NCI-H345 (cell line): ENCODE data around the gene LRP6.
"Not testable (repeated sequence)": the region's sequence is repeated elsewhere in the genome, so short reads cannot be mapped to it uniquely, and the experiment has no call there.

Source experiments
- DNase-seq: peaks from one replicate; lab custom pipeline; 2025; lab: John Stamatoyannopoulos, UW

The LRP6 gene

GRCh38 chr12:12180575-12180974, 86.3 kb downstream of the LRP6 start:
- no peak for DNase-seq

- no peak for DNase-seq
Observed at GRCh38 chr12:12180136-12180535, 86.7 kb downstream of the LRP6 start.

- DNase-seq = no peak
Observed at GRCh38 chr12:12178559-12178958, 88.3 kb downstream of the LRP6 start.

GRCh38 chr12:12176402-12176801, 90.4 kb downstream of the LRP6 start:
- no peak for DNase-seq

- no peak for DNase-seq
Observed at GRCh38 chr12:12171991-12172511, 94.8 kb downstream of the LRP6 start.

- DNase-seq = no peak
Observed at GRCh38 chr12:12167847-12168246, 99.0 kb downstream of the LRP6 start.

- DNase-seq = no peak
Observed at GRCh38 chr12:12166751-12167150, 100.1 kb downstream of the LRP6 start.

- no peak for DNase-seq
Observed at GRCh38 chr12:12159988-12160387, 106.9 kb downstream of the LRP6 start.

GRCh38 chr12:12158858-12159257, 108.0 kb downstream of the LRP6 start:
- no peak for DNase-seq

GRCh38 chr12:12157424-12157823, 109.4 kb downstream of the LRP6 start:
- no peak for DNase-seq

- DNase-seq = no peak
Observed at GRCh38 chr12:12156828-12157227, 110.0 kb downstream of the LRP6 start.

GRCh38 chr12:12156116-12156515, 110.7 kb downstream of the LRP6 start:
- DNase-seq = no peak

GRCh38 chr12:12153596-12153995, 113.2 kb downstream of the LRP6 start:
- no peak for DNase-seq

GRCh38 chr12:12147111-12147510, 119.7 kb downstream of the LRP6 start:
- no peak for DNase-seq

GRCh38 chr12:12144531-12144930, 122.3 kb downstream of the LRP6 start:
- DNase-seq = not testable (repeated sequence)

GRCh38 chr12:12141000-12141399, 125.8 kb downstream of the LRP6 start:
- no peak for DNase-seq

GRCh38 chr12:12138203-12139154, 128.4 kb downstream of the LRP6 start:
- no peak for DNase-seq

GRCh38 chr12:12133785-12134184, 133.1 kb downstream of the LRP6 start:
- DNase-seq = no peak

GRCh38 chr12:12133259-12133658, 133.6 kb downstream of the LRP6 start:
- DNase-seq = no peak

GRCh38 chr12:12128670-12129069, 138.2 kb downstream of the LRP6 start:
- no peak for DNase-seq

- no peak for DNase-seq
Observed at GRCh38 chr12:12127304-12127703, 139.5 kb downstream of the LRP6 start.

- DNase-seq = no peak
Observed at GRCh38 chr12:12126551-12126950, 140.3 kb downstream of the LRP6 start.

GRCh38 chr12:12123036-12123604, 143.7 kb downstream of the LRP6 start:
- DNase-seq = no peak
